ENCODE results near the gene TFF1.

- no peak for TF ChIP-seq EZH2 (IDR thresholded peaks at IDR 0.05; ENCODE audit: borderline replicate concordance, low read length)
- TF ChIP-seq, protein P1, sequence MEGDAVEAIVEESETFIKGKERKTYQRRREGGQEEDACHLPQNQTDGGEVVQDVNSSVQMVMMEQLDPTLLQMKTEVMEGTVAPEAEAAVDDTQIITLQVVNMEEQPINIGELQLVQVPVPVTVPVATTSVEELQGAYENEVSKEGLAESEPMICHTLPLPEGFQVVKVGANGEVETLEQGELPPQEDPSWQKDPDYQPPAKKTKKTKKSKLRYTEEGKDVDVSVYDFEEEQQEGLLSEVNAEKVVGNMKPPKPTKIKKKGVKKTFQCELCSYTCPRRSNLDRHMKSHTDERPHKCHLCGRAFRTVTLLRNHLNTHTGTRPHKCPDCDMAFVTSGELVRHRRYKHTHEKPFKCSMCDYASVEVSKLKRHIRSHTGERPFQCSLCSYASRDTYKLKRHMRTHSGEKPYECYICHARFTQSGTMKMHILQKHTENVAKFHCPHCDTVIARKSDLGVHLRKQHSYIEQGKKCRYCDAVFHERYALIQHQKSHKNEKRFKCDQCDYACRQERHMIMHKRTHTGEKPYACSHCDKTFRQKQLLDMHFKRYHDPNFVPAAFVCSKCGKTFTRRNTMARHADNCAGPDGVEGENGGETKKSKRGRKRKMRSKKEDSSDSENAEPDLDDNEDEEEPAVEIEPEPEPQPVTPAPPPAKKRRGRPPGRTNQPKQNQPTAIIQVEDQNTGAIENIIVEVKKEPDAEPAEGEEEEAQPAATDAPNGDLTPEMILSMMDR (conservative IDR thresholded peaks at IDR 0.05 in 1 of 2, IDR thresholded peaks at IDR 0.05 in 1 of 2; ENCODE audit: extremely low read depth in 1 of 2, insufficient read depth in 1 of 2, low read depth in 1 of 2, low read length in 2 of 2): no peak
Measured at GRCh38 chr21:42321231-42321630, 45.1 kb downstream of the TFF1 start.

Data from mammary epithelial cell (primary cell).